ENCODE results near the gene CNPPD1.

Gene CNPPD1

GRCh38 chr2:219158025-219158424 lies 18.7 kb downstream of the CNPPD1 start:
- no peak for DNase-seq

GRCh38 chr2:219157396-219157795 lies 19.3 kb downstream of the CNPPD1 start:
- no peak for DNase-seq

GRCh38 chr2:219155054-219155644 lies 21.6 kb downstream of the CNPPD1 start:
- peak; percentile 67 to 77 for DNase-seq

- peak; percentile 21 to 64 for DNase-seq
Measured at GRCh38 chr2:219149667-219150066, 27.1 kb downstream of the CNPPD1 start.

- DNase-seq: no peak
Measured at GRCh38 chr2:219142329-219142728, 34.4 kb downstream of the CNPPD1 start.

- no peak for DNase-seq
Measured at GRCh38 chr2:219140722-219141121, 36.0 kb downstream of the CNPPD1 start.

GRCh38 chr2:219133976-219134375 lies 42.7 kb downstream of the CNPPD1 start:
- no peak for DNase-seq

GRCh38 chr2:219131744-219132143 lies 45.0 kb downstream of the CNPPD1 start:
- DNase-seq: no peak

GRCh38 chr2:219131327-219131726 lies 45.4 kb downstream of the CNPPD1 start:
- no peak for DNase-seq

- DNase-seq: no peak
Measured at GRCh38 chr2:219129589-219129988, 47.1 kb downstream of the CNPPD1 start.

GRCh38 chr2:219128396-219128795 lies 48.3 kb downstream of the CNPPD1 start:
- DNase-seq: no peak

- DNase-seq: no peak
Measured at GRCh38 chr2:219127037-219127635, 49.6 kb downstream of the CNPPD1 start.

- DNase-seq: no peak
Measured at GRCh38 chr2:219126555-219126954, 50.2 kb downstream of the CNPPD1 start.

- no peak for DNase-seq
Measured at GRCh38 chr2:219125886-219126270, 50.8 kb downstream of the CNPPD1 start.

GRCh38 chr2:219125225-219125885 lies 51.4 kb downstream of the CNPPD1 start:
- DNase-seq: no peak

GRCh38 chr2:219124381-219125110 lies 52.2 kb downstream of the CNPPD1 start:
- DNase-seq: no peak

- no peak for DNase-seq
Measured at GRCh38 chr2:219123356-219124135, 53.2 kb downstream of the CNPPD1 start.

- no peak for DNase-seq
Measured at GRCh38 chr2:219122202-219122980, 54.3 kb downstream of the CNPPD1 start.

All from SHP77 (cell line).